ENCODE results near the gene COMT. TPM values are rescaled to one million over a fixed set of nuclear protein-coding genes. Genes with fewer than 3 reads are reported as not detected.

Gene COMT
- total and polyA plus RNA-seq, 9 of the 15 experiments (the other 6 are each of a cell fraction or from before 2014, with no cell fraction given) = 12.5 to 351 (median 155) TPM

DNA sequence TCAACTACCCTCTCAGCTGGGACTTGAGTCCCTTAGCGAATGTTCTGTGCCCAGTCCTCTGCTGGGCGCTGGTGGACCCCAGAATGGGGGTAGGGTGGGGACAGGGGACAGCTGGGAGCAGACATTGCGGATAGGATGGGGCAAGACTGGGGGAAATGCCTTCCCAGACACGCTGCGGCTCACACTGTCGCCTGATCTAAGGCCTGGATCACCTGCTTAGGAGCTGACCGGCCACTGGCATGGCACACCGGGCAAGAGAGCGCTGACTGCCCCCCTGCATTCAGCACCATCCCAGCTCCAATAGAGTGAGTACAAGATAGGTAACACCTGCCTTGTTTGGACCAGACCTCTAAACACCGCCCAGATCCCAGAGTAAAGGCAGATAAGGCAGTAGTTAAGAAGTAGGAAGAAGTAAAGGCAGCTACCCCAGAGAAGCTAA is 73.6 kb downstream of the COMT start (continued):
- TF ChIP-seq ZNF609 (CRISPR knock-in tag; IDR thresholded peaks at IDR 0.05; ENCODE audit: borderline replicate concordance) = no peak
- no peak for TF ChIP-seq EHMT2 (IDR thresholded peaks at IDR 0.05)
- TF ChIP-seq PCBP2 (IDR thresholded peaks at IDR 0.05; ENCODE audit: low read depth, low read length, poor library complexity, severe bottlenecking) = no peak
- TF ChIP-seq SRSF3 (IDR thresholded peaks at IDR 0.05; ENCODE audit: insufficient read depth, low read length) = 0 out of 2 replicates have a peak, but pooled peaks have one; percentile 29
- TF ChIP-seq CHD1 (IDR thresholded peaks at IDR 0.05; ENCODE audit: low read length) = peak; percentile 34
